Stimulated activated CD4-positive, alpha-beta T cell treated with anti-CD3 and anti-CD28 coated beads, Interleukin-12 subunit alpha, Interleukin-12 subunit beta, amount 100 ng/mL, for 24 hours (primary cell): ENCODE results near the gene SNAPC1.
A peak's percentile ranks its signal among the peaks of the same experiment; 100 is the strongest.
"Not testable (repeated sequence)": the region's sequence is repeated elsewhere in the genome, so short reads cannot be mapped to it uniquely, and the experiment has no call there.

ENCODE experiments used
- DNase-seq, 2 experiments: peaks; one replicate each; pipeline ENCODE4 v3.0.0-alpha.2; 2020; ENCODE audit warnings: low read depth in 2 of 2

SNAPC1 gene

GRCh38 chr14:61749867-61750266 is 12.4 kb upstream of the SNAPC1 start:
- DNase-seq = no peak

GRCh38 chr14:61750708-61751474 is 11.3 kb upstream of the SNAPC1 start:
- peak; percentile 64 to 79 for DNase-seq

- no peak for DNase-seq
Observed at GRCh38 chr14:61751475-61751989, 10.7 kb upstream of the SNAPC1 start.

- no peak for DNase-seq
Observed at GRCh38 chr14:61752626-61753025, 9.6 kb upstream of the SNAPC1 start.

GRCh38 chr14:61753631-61754030 is 8.6 kb upstream of the SNAPC1 start:
- DNase-seq = no peak

- DNase-seq = no peak
Observed at GRCh38 chr14:61754627-61755381, 7.4 kb upstream of the SNAPC1 start.

GRCh38 chr14:61755382-61755742 is 6.9 kb upstream of the SNAPC1 start:
- DNase-seq = not testable (repeated sequence)

- DNase-seq = no peak
Observed at GRCh38 chr14:61756135-61756534, 6.1 kb upstream of the SNAPC1 start.

GRCh38 chr14:61759878-61760277 is 2.3 kb upstream of the SNAPC1 start:
- DNase-seq = no peak

GRCh38 chr14:61761557-61761956 is 663 bp upstream of the SNAPC1 start:
- no peak for DNase-seq

- no peak for DNase-seq
Observed at GRCh38 chr14:61764342-61765122, 2.3 kb downstream of the SNAPC1 start.

GRCh38 chr14:61765225-61765943 is 3.2 kb downstream of the SNAPC1 start:
- DNase-seq = no peak

GRCh38 chr14:61766151-61766550 is 3.9 kb downstream of the SNAPC1 start:
- DNase-seq = no peak

GRCh38 chr14:61768240-61768639 is 6.0 kb downstream of the SNAPC1 start:
- no peak for DNase-seq

GRCh38 chr14:61769893-61770292 is 7.7 kb downstream of the SNAPC1 start:
- DNase-seq = no peak

- DNase-seq = no peak
Observed at GRCh38 chr14:61774861-61775260, 12.6 kb downstream of the SNAPC1 start.

- no peak for DNase-seq
Observed at GRCh38 chr14:61780125-61780524, 17.9 kb downstream of the SNAPC1 start.

- no peak for DNase-seq
Observed at GRCh38 chr14:61797309-61797708, 35.1 kb downstream of the SNAPC1 start.

- DNase-seq = no peak
Observed at GRCh38 chr14:61802010-61802568, 39.9 kb downstream of the SNAPC1 start.

GRCh38 chr14:61803755-61804154 is 41.5 kb downstream of the SNAPC1 start:
- no peak for DNase-seq

- DNase-seq = no peak
Observed at GRCh38 chr14:61805451-61805850, 43.2 kb downstream of the SNAPC1 start.
